GM21723 (cell line): ENCODE measurements around the gene PTBP2.
A peak's percentile ranks its signal among the peaks of the same experiment; 100 is the strongest.

Experiments used
- ATAC-seq: cut with Tn5 transposase; IDR thresholded peaks from one replicate; pipeline ENCODE4 v1.9.1; 2021; ENCODE audit warnings: mild to moderate bottlenecking, moderate library complexity; ENCODE audit not compliant: unreplicated experiment

The PTBP2 gene

GRCh38 chr1:96820107-96820506 lies 98.5 kb downstream of the PTBP2 start:
- no peak for ATAC-seq

GRCh38 chr1:96820671-96821070 lies 99.1 kb downstream of the PTBP2 start:
- ATAC-seq, result no peak

- no peak for ATAC-seq
Measured at GRCh38 chr1:96825231-96825630, 103.6 kb downstream of the PTBP2 start.

GRCh38 chr1:96825950-96826576 lies 104.5 kb downstream of the PTBP2 start:
- no peak for ATAC-seq

GRCh38 chr1:96833376-96833775 lies 111.8 kb downstream of the PTBP2 start:
- no peak for ATAC-seq

- ATAC-seq, result no peak
Measured at GRCh38 chr1:96834986-96835385, 113.4 kb downstream of the PTBP2 start.

GRCh38 chr1:96837057-96837780 lies 115.6 kb downstream of the PTBP2 start:
- ATAC-seq, result no peak

- no peak for ATAC-seq
Measured at GRCh38 chr1:96837781-96838216, 116.2 kb downstream of the PTBP2 start.

- ATAC-seq, result no peak
Measured at GRCh38 chr1:96840396-96840795, 118.8 kb downstream of the PTBP2 start.

- no peak for ATAC-seq
Measured at GRCh38 chr1:96842215-96842614, 120.6 kb downstream of the PTBP2 start.

- ATAC-seq, result no peak
Measured at GRCh38 chr1:96843196-96843595, 121.6 kb downstream of the PTBP2 start.

GRCh38 chr1:96843601-96844000 lies 122.0 kb downstream of the PTBP2 start:
- no peak for ATAC-seq

- peak; percentile 89 for ATAC-seq
Measured at GRCh38 chr1:96845464-96845863, 123.9 kb downstream of the PTBP2 start.

- no peak for ATAC-seq
Measured at GRCh38 chr1:96861836-96862235, 140.3 kb downstream of the PTBP2 start.

GRCh38 chr1:96863449-96863848 lies 141.9 kb downstream of the PTBP2 start:
- no peak for ATAC-seq
